DND-41 (cell line): ENCODE results near the gene SLC16A6.
"Not testable (repeated sequence)": the region's sequence is repeated elsewhere in the genome, so short reads cannot be mapped to it uniquely, and the experiment has no call there.

Experiments used
- ATAC-seq: fragments of 200-7000 bp; cut with Tn5 transposase; 3 replicates; pipeline ENCODE4 v1.9.1; 2021; ENCODE audit warnings: low read depth; ENCODE audit not compliant: insufficient read depth
- DNase-seq: peaks from one replicate; pipeline ENCODE4 v3.0.0-alpha.2; 2020
- H2AFZ ChIP-seq: 2 replicates; pipeline ENCODE4 v1.6.0; 2012; ENCODE audit warnings: low read depth, low read length
- H3K27ac ChIP-seq: 2 replicates; pipeline ENCODE4 v1.5.1; 2012; ENCODE audit warnings: low read length, inconsistent platforms
- H3K27me3 ChIP-seq: fragments of 200-600 bp; sonication (generic); 2 replicates; pipeline ENCODE4 v1.6.0; 2012; ENCODE audit warnings: low read length, mild to moderate bottlenecking, inconsistent platforms; ENCODE audit not compliant: insufficient read depth, poor library complexity
- H3K36me3 ChIP-seq: 2 replicates; pipeline ENCODE4 v1.5.1; 2012; ENCODE audit warnings: low read length, inconsistent platforms; ENCODE audit not compliant: insufficient read depth
- H3K4me1 ChIP-seq: 2 replicates; pipeline ENCODE4 v1.5.1; 2012; ENCODE audit warnings: mild to moderate bottlenecking, low read length; ENCODE audit not compliant: insufficient read depth
- H3K4me2 ChIP-seq: 2 replicates; pipeline ENCODE4 v1.6.0; 2012; ENCODE audit warnings: mild to moderate bottlenecking, moderate library complexity, low read length, inconsistent platforms; ENCODE audit not compliant: insufficient read depth
- H3K4me3 ChIP-seq, 2 experiments: fragments of 200-600 bp in 1 of 2; shearing (Covaris generic) in 1 of 2; 2 replicates each; pipeline ENCODE4 v1.5.1; 2012 to 2016; ENCODE audit warnings: inconsistent platforms in 2 of 2, low read length in 2 of 2, mild to moderate bottlenecking in 2 of 2, low read depth in 1 of 2, moderate library complexity in 1 of 2
- H3K79me2 ChIP-seq: 2 replicates; pipeline ENCODE4 v1.6.0; 2012; ENCODE audit warnings: low read length, inconsistent platforms; ENCODE audit not compliant: insufficient read depth
- H3K9ac ChIP-seq: 2 replicates; pipeline ENCODE4 v1.6.0; 2012; ENCODE audit warnings: low read depth, mild to moderate bottlenecking, inconsistent platforms, low read length, moderate library complexity
- H3K9me3 ChIP-seq: 2 replicates; pipeline ENCODE4 v1.5.1; 2012; ENCODE audit warnings: low read length, moderate library complexity, mild to moderate bottlenecking, inconsistent platforms; ENCODE audit not compliant: insufficient read depth, severe bottlenecking
- H4K20me1 ChIP-seq: 2 replicates; pipeline ENCODE4 v1.6.0; 2012; ENCODE audit warnings: low read length; ENCODE audit not compliant: insufficient read depth
- EZH2 ChIP-seq: IDR thresholded peaks from 3 replicates; pipeline ENCODE4 v1.6.1; 2012; ENCODE audit warnings: borderline replicate concordance, low read depth, mild to moderate bottlenecking, moderate library complexity, low read length, inconsistent platforms; ENCODE audit not compliant: severe bottlenecking
- TF ChIP-seq, protein P1 (sequence below): IDR thresholded peaks from 2 replicates; pipeline ENCODE4 v1.5.1; 2012; ENCODE audit warnings: borderline replicate concordance, low read length, moderate library complexity, mild to moderate bottlenecking; ENCODE audit not compliant: poor library complexity, severe bottlenecking; ENCODE audit errors: extremely low read depth

The SLC16A6 gene

DNA sequence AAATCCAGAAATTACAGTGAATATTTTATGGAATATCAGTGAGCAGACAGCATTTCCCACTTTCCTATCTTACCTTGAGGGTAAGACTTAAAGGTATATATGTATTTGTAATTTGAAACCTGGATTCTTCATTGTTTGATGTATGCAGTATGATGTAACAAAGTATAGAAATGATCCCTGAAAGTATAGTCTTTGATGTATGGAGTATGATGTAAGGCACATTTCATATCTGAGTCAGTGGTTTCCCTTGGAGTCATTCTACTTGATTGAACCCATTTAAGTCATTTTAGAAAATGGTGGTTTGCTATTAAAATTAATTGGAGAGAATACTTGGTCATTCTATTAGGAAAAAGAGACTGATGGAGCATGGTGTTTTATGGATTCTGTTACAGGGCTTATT is 33.0 kb downstream of the SLC16A6 start:
- peaks cover 23% of the 10 kb centered on the region for H3K36me3 ChIP-seq
- no peak overlapping the region for H3K4me2 ChIP-seq
- no peak for DNase-seq
- ATAC-seq, result no peak
- H3K79me2 ChIP-seq, result peaks cover 3% of the 10 kb centered on the region
- peak overlapping the region; percentile 93 for H3K27ac ChIP-seq
- no peak overlapping the region for H3K9ac ChIP-seq
- no peaks in the 10 kb centered on the region for H4K20me1 ChIP-seq
- peaks cover 83% of the 10 kb centered on the region for H3K4me1 ChIP-seq
- no peaks in the 10 kb centered on the region for H3K9me3 ChIP-seq
- no peaks in the 10 kb centered on the region for H3K27me3 ChIP-seq
- H2AFZ ChIP-seq, result no peak overlapping the region
- H3K4me3 ChIP-seq, result no peak overlapping the region
- TF ChIP-seq, protein P1, sequence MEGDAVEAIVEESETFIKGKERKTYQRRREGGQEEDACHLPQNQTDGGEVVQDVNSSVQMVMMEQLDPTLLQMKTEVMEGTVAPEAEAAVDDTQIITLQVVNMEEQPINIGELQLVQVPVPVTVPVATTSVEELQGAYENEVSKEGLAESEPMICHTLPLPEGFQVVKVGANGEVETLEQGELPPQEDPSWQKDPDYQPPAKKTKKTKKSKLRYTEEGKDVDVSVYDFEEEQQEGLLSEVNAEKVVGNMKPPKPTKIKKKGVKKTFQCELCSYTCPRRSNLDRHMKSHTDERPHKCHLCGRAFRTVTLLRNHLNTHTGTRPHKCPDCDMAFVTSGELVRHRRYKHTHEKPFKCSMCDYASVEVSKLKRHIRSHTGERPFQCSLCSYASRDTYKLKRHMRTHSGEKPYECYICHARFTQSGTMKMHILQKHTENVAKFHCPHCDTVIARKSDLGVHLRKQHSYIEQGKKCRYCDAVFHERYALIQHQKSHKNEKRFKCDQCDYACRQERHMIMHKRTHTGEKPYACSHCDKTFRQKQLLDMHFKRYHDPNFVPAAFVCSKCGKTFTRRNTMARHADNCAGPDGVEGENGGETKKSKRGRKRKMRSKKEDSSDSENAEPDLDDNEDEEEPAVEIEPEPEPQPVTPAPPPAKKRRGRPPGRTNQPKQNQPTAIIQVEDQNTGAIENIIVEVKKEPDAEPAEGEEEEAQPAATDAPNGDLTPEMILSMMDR, result no peak
- TF ChIP-seq EZH2, result no peak

DNA sequence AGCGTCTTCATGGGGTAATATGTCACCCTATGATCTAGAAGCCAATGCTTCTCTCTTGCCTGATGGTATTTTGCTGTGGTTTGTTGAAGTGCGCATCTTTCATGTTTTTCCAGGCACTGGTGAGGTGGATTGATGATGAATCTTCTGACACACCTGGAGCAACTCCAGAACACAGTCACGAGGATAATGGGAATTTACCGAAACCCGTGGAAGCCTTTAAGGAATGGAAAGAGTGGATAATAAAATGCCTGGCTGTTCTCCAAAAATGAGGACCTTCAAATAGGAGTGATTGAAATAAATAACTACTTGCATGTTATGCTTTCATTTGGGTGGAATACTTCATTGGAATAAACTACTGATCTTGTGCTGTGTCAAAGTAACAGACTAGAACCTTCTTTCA is 34.2 kb downstream of the SLC16A6 start:
- not testable (repeated sequence) for DNase-seq, H3K9me3 ChIP-seq, H2AFZ ChIP-seq, H3K4me3 ChIP-seq, H3K27me3 ChIP-seq, H4K20me1 ChIP-seq, H3K79me2 ChIP-seq, ATAC-seq
- peaks cover 93% of the 10 kb centered on the region for H3K4me1 ChIP-seq
- H3K4me2 ChIP-seq, result peak overlapping the region; percentile 26; the same call in 1 of the 2 replicates
- H3K9ac ChIP-seq, result 0 out of 2 replicates have a peak overlapping the region, but pooled peaks have one; percentile 16
- H3K27ac ChIP-seq, result peak overlapping the region; percentile 80
- H3K36me3 ChIP-seq, result peaks cover 23% of the 10 kb centered on the region

DNA sequence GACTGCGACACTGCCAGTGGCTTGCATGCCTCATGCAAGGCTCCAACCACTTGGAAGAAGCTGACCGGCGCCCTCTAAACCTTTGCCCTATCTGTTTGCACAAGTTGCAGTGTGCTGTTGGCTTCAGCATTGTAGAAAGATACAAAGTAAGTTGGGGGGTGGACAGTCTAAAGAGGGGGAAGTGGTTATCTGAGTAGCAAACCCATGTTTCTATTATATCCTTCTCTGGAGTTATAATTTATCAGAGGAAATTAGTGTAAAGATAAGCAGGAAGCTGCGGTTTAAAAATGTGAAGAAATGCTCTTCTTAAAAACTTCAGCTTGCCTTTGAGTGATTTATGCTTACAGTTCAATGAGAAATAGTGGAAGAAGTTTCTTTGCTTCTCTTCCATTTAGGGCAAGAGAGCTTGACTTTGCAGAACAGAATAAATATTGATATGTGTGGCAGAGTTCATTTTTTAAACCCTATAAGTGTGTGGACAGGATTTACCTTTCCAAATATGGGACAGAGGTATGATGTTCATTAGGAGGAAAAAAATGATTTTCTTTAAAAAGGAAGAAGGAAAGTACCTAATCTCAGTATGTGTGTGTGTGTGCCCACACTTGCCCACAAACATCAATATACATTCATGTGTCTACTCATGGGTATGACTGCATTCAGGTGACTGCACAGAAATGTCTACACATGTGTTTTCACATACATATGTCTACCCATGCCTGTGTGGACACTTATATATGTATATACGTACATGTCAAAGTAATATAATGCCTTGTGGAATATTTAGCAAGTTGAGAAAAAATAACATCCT is 35.0 kb downstream of the SLC16A6 start:
- ATAC-seq (peak; percentile 15), DNase-seq (no peak)
- no peaks in the 10 kb centered on the region for H4K20me1 ChIP-seq
- H3K4me3 ChIP-seq, result no peak overlapping the region
- TF ChIP-seq, protein P1, result no peak
- no peak for TF ChIP-seq EZH2
- H3K27me3 ChIP-seq, result no peaks in the 10 kb centered on the region
- peak overlapping the region; percentile 20 for H3K9ac ChIP-seq
- H3K36me3 ChIP-seq, result peaks cover 26% of the 10 kb centered on the region
- H3K4me1 ChIP-seq, result peaks cover 92% of the 10 kb centered on the region
- H2AFZ ChIP-seq, result no peak overlapping the region
- H3K79me2 ChIP-seq, result peaks cover 3% of the 10 kb centered on the region
- no peaks in the 10 kb centered on the region for H3K9me3 ChIP-seq
- peak overlapping the region; percentile 80 for H3K27ac ChIP-seq
- peak overlapping the region; percentile 26 for H3K4me2 ChIP-seq

DNA sequence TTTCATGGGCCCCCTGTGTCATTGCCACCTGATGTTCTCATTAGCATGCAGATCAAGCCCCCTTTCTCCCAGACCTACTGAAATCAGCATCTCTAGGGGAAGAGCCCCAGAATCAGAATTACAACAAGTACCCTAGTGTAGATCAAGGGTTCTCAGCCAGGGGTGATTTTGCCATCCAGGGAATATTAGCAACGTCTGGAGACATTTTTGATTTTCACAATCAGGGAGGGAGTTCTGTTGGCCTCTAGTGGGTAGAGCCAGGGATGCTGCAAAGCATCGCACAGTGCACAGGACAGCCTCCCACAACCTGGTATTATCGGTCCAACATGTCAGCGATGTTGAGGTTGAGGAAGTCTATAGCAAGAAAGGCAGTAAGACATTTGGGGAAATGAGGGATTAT is 35.8 kb downstream of the SLC16A6 start:
- Histone ChIP-seq H3K79me2 (peaks cover 3% of the 10 kb centered on the region), H4K20me1 (no peaks in the 10 kb centered on the region), H3K4me2 (peak overlapping the region; percentile 20), H3K27me3 (no peaks in the 10 kb centered on the region), H3K27ac (peak overlapping the region; percentile 80), H3K9ac (peak overlapping the region; percentile 20; the same call in 1 of the 2 replicates), H3K4me1 (peaks cover 86% of the 10 kb centered on the region), H2AFZ (no peak overlapping the region), H3K36me3 (peaks cover 33% of the 10 kb centered on the region), H3K9me3 (no peaks in the 10 kb centered on the region), H3K4me3 (no peak overlapping the region)
- DNase-seq (no peak), ATAC-seq (no peak)
- no peak for TF ChIP-seq EZH2
- TF ChIP-seq, protein P1, result peak; percentile 22

DNA sequence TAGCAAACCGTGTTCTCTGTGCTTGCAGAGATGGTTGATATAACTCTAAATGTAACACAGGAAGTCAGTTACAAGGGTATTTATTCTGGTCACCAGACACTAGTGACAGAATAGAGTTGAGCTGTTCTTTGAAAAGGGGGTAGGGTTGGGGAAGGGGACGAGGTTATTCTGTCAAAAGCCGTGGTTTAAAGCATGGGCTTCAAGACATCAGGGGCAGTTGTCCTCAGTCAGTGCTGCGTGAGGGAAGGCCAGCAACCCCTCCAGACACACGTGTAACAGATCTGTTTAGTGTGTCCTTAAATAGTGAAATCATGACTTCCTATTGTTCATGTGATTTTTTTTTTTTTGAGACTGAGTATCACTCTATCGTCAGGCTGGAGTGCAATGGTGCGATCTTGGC is 37.5 kb downstream of the SLC16A6 start:
- Histone ChIP-seq H3K79me2 (peaks cover 17% of the 10 kb centered on the region), H3K36me3 (peaks cover 41% of the 10 kb centered on the region), H3K4me2 (peak overlapping the region; percentile 25; the same call in 1 of the 2 replicates), H3K9ac (peak overlapping the region; percentile 35), H3K27ac (peak overlapping the region; percentile 80), H3K4me1 (peaks cover 86% of the 10 kb centered on the region)
- ATAC-seq (peak; percentile 72), DNase-seq (peak; percentile 27)
- H4K20me1 ChIP-seq, H3K9me3 ChIP-seq, H2AFZ ChIP-seq, H3K4me3 ChIP-seq, H3K27me3 ChIP-seq: not testable (repeated sequence)
